BLaER1 (cell line): ENCODE measurements around the gene SLCO3A1.

Experiments
- H3K27ac ChIP-seq: shearing (Covaris generic); formaldehyde crosslinking; 2 replicates; pipeline ENCODE4 v1.8.1; 2022
- H3K27me3 ChIP-seq: shearing (Covaris generic); formaldehyde crosslinking; 2 replicates; pipeline ENCODE4 v1.8.1; 2022
- H3K36me3 ChIP-seq: shearing (Covaris generic); formaldehyde crosslinking; 2 replicates; pipeline ENCODE4 v1.8.1; 2022
- H3K4me1 ChIP-seq: shearing (Covaris generic); formaldehyde crosslinking; 2 replicates; pipeline ENCODE4 v1.8.1; 2022
- H3K4me2 ChIP-seq: shearing (Covaris generic); formaldehyde crosslinking; 2 replicates; pipeline ENCODE4 v1.8.1; 2022
- H3K4me3 ChIP-seq: shearing (Covaris generic); formaldehyde crosslinking; 2 replicates; pipeline ENCODE4 v1.8.1; 2022
- H3K9ac ChIP-seq: shearing (Covaris generic); formaldehyde crosslinking; 2 replicates; pipeline ENCODE4 v1.8.1; 2022
- H3K9me3 ChIP-seq: shearing (Covaris generic); formaldehyde crosslinking; 2 replicates; pipeline ENCODE4 v1.8.1; 2022
- H4K20me1 ChIP-seq: shearing (Covaris generic); formaldehyde crosslinking; 2 replicates; pipeline ENCODE4 v1.8.1; 2022
- Cebpa-rat ChIP-seq: shearing (Covaris generic); IDR thresholded peaks from 2 replicates; pipeline ENCODE4 v1.8.1; 2022

The SLCO3A1 gene

DNA sequence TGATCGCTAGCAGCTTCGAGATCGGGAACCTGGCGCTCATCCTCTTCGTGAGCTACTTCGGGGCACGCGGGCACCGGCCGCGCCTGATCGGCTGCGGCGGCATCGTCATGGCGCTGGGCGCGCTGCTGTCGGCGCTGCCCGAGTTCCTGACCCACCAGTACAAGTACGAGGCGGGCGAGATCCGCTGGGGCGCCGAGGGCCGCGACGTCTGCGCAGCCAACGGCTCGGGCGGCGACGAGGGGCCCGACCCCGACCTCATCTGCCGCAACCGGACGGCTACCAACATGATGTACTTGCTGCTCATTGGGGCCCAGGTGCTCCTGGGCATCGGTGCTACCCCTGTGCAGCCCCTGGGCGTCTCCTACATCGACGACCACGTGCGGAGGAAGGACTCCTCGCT is 62.5 kb downstream of the SLCO3A1 start:
- peaks cover 6% of the 10 kb centered on the region; the same call in 1 of the 2 replicates for H3K9me3 ChIP-seq
- H3K4me1 ChIP-seq: 0 out of 2 replicates have a peak, but pooled peaks cover under 1% of the 10 kb centered on the region
- H3K27me3 ChIP-seq: no peaks in the 10 kb centered on the region
- peaks cover 10% of the 10 kb centered on the region for H3K36me3 ChIP-seq
- no peak overlapping the region for H3K27ac ChIP-seq
- H4K20me1 ChIP-seq: no peaks in the 10 kb centered on the region
- no peak for TF ChIP-seq Cebpa-rat
- no peak overlapping the region for H3K4me2 ChIP-seq
- no peak overlapping the region for H3K9ac ChIP-seq
- no peak overlapping the region for H3K4me3 ChIP-seq

- Histone ChIP-seq H3K4me2 (no peak overlapping the region), H3K27ac (no peak overlapping the region), H3K4me3 (no peak overlapping the region), H4K20me1 (no peaks in the 10 kb centered on the region), H3K27me3 (no peaks in the 10 kb centered on the region), H3K4me1 (peaks cover 8% of the 10 kb centered on the region; the same call in 1 of the 2 replicates), H3K36me3 (peaks cover 10% of the 10 kb centered on the region), H3K9me3 (peaks cover 6% of the 10 kb centered on the region; the same call in 1 of the 2 replicates), H3K9ac (no peak overlapping the region)
- no peak for TF ChIP-seq Cebpa-rat
Measured at GRCh38 chr15:91917686-91918360, 64.3 kb downstream of the SLCO3A1 start.

DNA sequence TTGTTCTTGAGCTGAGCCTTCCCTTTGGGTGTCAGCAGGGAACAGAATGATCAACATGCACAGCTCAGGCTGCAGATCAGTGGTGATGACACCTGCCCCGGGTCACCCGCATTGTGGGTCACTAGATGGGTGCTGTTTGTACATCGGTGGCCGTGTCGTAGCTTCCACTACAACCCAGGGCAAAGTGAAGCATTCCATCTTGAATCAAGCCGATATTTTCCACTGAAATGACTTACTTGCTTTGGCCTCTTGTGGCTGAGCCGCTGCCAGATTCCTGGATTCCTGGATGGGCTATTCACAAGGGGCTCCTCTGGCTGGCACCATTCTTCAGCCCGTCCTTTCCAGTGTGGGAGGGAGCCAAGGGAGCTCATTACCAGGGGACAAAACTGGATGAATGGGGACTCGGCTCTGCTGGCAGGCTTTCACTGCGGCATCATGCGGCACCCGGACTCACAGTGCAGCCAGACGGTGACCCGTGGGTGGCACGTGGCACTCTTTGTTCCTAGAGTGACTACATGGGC is 65.6 kb downstream of the SLCO3A1 start:
- no peak for TF ChIP-seq Cebpa-rat
- Histone ChIP-seq H3K4me1 (peaks cover 8% of the 10 kb centered on the region; the same call in 1 of the 2 replicates), H3K9me3 (peaks cover 6% of the 10 kb centered on the region; the same call in 1 of the 2 replicates), H3K36me3 (peaks cover 10% of the 10 kb centered on the region), H3K27ac (no peak overlapping the region), H3K27me3 (no peaks in the 10 kb centered on the region), H3K4me3 (no peak overlapping the region), H4K20me1 (no peaks in the 10 kb centered on the region), H3K4me2 (no peak overlapping the region), H3K9ac (no peak overlapping the region)

GRCh38 chr15:91921188-91921842 is 67.8 kb downstream of the SLCO3A1 start:
- H3K9me3 ChIP-seq: no peaks in the 10 kb centered on the region
- no peaks in the 10 kb centered on the region for H4K20me1 ChIP-seq
- H3K4me1 ChIP-seq: peaks cover 11% of the 10 kb centered on the region
- no peak overlapping the region for H3K27ac ChIP-seq
- no peak overlapping the region for H3K9ac ChIP-seq
- H3K4me3 ChIP-seq: no peak overlapping the region
- TF ChIP-seq Cebpa-rat: no peak
- no peaks in the 10 kb centered on the region for H3K27me3 ChIP-seq
- peaks cover 3% of the 10 kb centered on the region; the same call in 1 of the 2 replicates for H3K36me3 ChIP-seq
- H3K4me2 ChIP-seq: peak overlapping the region; percentile 13; the same call in 1 of the 2 replicates

- Histone ChIP-seq H3K9ac (no peak overlapping the region), H3K4me3 (no peak overlapping the region), H3K4me1 (peaks cover 16% of the 10 kb centered on the region), H4K20me1 (no peaks in the 10 kb centered on the region), H3K9me3 (no peaks in the 10 kb centered on the region), H3K27me3 (no peaks in the 10 kb centered on the region), H3K36me3 (no peaks in the 10 kb centered on the region; the same call in 1 of the 2 replicates), H3K27ac (no peak overlapping the region), H3K4me2 (peak overlapping the region; percentile 13; the same call in 1 of the 2 replicates)
- TF ChIP-seq Cebpa-rat: no peak
Measured at GRCh38 chr15:91921843-91922198, 68.3 kb downstream of the SLCO3A1 start.

DNA sequence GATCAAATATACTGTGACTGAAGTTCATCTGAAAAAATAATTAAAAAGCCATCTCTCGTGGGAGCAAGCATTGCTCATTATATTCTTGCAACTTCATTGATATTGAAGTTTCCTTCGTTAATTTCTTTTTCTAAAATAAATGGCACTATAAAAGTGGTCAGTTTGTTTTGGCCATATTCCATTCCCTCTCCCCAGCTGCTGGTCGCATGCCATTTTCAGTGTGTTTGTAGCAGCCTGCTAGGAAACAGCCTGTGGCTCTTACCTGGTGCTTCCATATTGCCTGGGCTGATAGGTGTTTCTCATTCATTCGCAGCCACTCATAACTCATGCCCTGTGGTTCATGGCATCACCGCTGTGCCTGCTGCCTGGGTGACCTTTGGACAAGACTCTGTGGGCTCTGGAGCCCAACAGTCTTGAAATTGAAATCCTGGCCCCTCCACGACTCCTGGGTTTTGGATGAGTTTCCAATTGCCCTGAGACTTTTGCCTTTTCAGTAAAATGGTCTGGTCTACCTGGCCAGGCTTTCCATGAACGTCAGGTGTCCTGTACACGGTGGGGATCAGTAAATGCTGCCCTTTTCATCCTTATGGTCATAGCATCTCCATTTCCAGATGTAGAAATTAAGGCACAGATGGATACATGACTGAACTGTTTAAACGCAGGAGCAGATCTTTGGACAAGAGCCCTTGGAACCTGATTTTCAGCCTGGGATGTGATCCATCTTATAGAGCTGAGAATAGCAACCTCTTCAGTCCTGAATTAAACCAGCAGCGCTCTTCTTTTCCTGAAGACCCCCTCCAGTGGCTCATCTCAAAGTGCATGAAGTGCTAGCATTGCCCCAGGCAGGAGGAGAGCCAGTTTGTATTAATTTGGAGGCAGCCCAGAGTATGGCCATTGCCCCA is 69.4 kb downstream of the SLCO3A1 start:
- TF ChIP-seq Cebpa-rat: no peak
- no peak overlapping the region for H3K27ac ChIP-seq
- no peak overlapping the region for H3K4me3 ChIP-seq
- H4K20me1 ChIP-seq: no peaks in the 10 kb centered on the region
- H3K9ac ChIP-seq: no peak overlapping the region
- H3K36me3 ChIP-seq: no peaks in the 10 kb centered on the region; the same call in 1 of the 2 replicates
- H3K4me2 ChIP-seq: no peak overlapping the region
- H3K4me1 ChIP-seq: peaks cover 25% of the 10 kb centered on the region
- H3K9me3 ChIP-seq: no peaks in the 10 kb centered on the region
- no peaks in the 10 kb centered on the region for H3K27me3 ChIP-seq

DNA sequence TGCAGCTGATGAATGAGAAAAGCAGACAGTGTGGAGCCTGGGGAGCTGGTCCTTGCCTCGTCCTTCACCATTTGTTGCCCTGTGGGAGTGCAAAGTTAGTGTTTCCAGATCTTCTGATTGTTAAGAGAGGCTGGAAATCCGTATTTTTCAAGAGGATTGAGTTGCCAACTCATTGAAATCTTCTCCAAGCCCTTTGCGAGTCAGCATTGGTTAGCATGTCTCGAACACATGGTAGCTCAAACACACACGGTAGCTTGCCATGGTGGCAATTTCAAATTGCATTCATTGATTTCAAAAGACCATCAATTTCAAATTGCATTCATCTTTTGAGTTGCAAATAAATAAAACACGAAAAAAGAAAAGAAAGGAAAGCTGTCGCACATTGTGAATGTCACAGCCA is 70.7 kb downstream of the SLCO3A1 start:
- Histone ChIP-seq H3K4me1 (peaks cover 25% of the 10 kb centered on the region), H3K9me3 (no peaks in the 10 kb centered on the region), H3K4me3 (no peak overlapping the region), H3K4me2 (no peak overlapping the region), H3K27me3 (no peaks in the 10 kb centered on the region), H3K27ac (no peak overlapping the region), H4K20me1 (no peaks in the 10 kb centered on the region), H3K36me3 (no peaks in the 10 kb centered on the region; the same call in 1 of the 2 replicates), H3K9ac (no peak overlapping the region)
- no peak for TF ChIP-seq Cebpa-rat

- Histone ChIP-seq H4K20me1 (no peaks in the 10 kb centered on the region), H3K9ac (no peak overlapping the region), H3K27ac (no peak overlapping the region), H3K4me3 (no peak overlapping the region), H3K4me2 (no peak overlapping the region), H3K27me3 (no peaks in the 10 kb centered on the region), H3K9me3 (no peaks in the 10 kb centered on the region), H3K4me1 (peaks cover 25% of the 10 kb centered on the region), H3K36me3 (no peaks in the 10 kb centered on the region)
- no peak for TF ChIP-seq Cebpa-rat
Measured at GRCh38 chr15:91924837-91925495, 71.5 kb downstream of the SLCO3A1 start.

DNA sequence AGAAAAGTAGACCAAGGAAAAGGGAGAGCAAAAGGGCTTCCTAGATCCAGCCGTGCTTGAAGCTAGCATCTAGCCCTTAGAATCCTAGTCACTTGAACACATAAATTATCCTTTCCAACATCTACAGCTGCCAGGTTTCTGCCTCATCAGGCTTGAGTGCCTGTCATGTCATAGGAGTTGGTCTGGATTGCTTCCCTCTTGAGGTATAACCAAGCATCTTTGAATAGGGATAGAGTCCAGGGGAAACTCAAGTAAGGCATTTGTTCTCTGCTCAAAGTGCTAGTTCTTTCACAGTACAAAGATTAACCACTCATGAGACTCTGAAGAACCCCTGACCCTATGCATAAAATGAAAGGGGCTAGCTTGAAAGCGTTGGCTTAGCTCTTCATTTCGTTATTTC is 72.3 kb downstream of the SLCO3A1 start:
- H4K20me1 ChIP-seq: no peaks in the 10 kb centered on the region
- TF ChIP-seq Cebpa-rat: no peak
- no peak overlapping the region for H3K4me2 ChIP-seq
- H3K4me1 ChIP-seq: peaks cover 25% of the 10 kb centered on the region
- H3K4me3 ChIP-seq: no peak overlapping the region
- no peak overlapping the region for H3K27ac ChIP-seq
- no peaks in the 10 kb centered on the region for H3K9me3 ChIP-seq
- no peak overlapping the region for H3K9ac ChIP-seq
- no peaks in the 10 kb centered on the region for H3K36me3 ChIP-seq
- H3K27me3 ChIP-seq: no peaks in the 10 kb centered on the region
